Activated CD8-positive, alpha-beta memory T cell treated with anti-CD3 and anti-CD28 coated beads for 36 hours (primary cell): ENCODE measurements around the gene ATP6V0A4. TPM values are rescaled to one million over a fixed set of nuclear protein-coding genes. Genes with fewer than 3 reads are reported as not detected.
"Not testable (repeated sequence)": the region's sequence is repeated elsewhere in the genome, so short reads cannot be mapped to it uniquely, and the experiment has no call there.

Experiments
- CTCF ChIA-PET: fragments of 350-600 bp; sonication (Branson Sonifier 250); formaldehyde crosslinking; loops from one replicate; lab custom pipeline; 2021; ENCODE audit warnings: antibody characterized with exemption; lab: Charles Lee
- POLR2A ChIA-PET: fragments of 350-600 bp; sonication (Branson Sonifier 250); formaldehyde crosslinking; loops from one replicate; lab custom pipeline; 2021; ENCODE audit warnings: antibody characterized with exemption; lab: Charles Lee
- total RNA-seq, 2 experiments: library from RNA; stranded (reverse); gene quantifications; one replicate each; pipeline ENCODE4 v1.2.3, GENCODE V29; 2021

ATP6V0A4 gene
- total RNA-seq, 2 experiments from 2014 or later: not detected

- POLR2A ChIA-PET: not testable (repeated sequence)
- CTCF ChIA-PET: interaction anchor here (1.0 kb wide), 1 partner anchor 75 kb away, joined by 3 read pairs; no protein-coding TSS in a partner anchor
These were observed 13.3 kb upstream of the ATP6V0A4 start for GRCh38 chr7:138811327-138811726.

- CTCF ChIA-PET: no interaction called here
- POLR2A ChIA-PET: no interaction called here
These were observed 11.3 kb upstream of the ATP6V0A4 start for GRCh38 chr7:138809346-138809745.

DNA sequence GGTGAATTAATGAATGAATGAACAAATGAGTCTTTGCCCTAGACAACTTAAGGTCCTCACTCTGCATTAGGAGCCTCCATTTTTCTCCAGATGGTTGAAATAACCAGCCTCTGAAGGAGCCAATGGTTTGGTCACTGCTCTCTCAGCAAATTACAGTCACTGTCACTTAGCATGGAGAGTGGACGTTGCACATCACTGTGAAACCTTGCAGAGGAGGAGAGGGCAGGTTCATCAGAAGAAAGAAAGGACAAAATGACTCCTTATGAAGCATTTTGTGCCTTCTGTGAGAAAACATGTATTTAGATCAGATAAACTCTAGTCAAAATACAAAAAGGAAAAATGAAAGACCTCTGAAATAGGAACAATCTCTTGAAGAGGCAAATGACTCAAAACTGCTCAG is 6.6 kb upstream of the ATP6V0A4 start:
- ChIA-PET CTCF (no interaction called here), POLR2A (no interaction called here)

DNA sequence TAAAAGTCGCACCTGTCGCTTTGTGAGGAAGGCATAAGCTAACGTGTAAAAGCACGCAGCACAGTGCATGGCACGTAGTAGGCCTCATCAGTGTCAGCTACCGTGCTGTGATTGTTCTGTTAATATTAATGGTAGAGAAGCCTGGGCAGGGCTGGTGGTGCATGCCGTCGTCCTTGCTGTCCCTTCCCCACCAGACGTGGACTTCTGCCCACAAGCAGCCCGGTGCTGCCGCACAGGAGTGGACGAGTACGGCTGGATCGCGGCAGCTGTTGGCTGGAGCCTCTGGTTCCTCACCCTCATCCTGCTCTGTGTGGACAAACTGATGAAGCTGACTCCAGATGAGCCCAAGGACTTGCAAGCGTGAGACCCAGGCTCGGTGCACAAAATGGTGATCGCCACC is 4.7 kb upstream of the ATP6V0A4 start:
- ChIA-PET CTCF (no interaction called here), POLR2A (no interaction called here)

- CTCF ChIA-PET: no interaction called here
- POLR2A ChIA-PET: no interaction called here
These were observed 3.3 kb upstream of the ATP6V0A4 start for GRCh38 chr7:138801256-138801655.

DNA sequence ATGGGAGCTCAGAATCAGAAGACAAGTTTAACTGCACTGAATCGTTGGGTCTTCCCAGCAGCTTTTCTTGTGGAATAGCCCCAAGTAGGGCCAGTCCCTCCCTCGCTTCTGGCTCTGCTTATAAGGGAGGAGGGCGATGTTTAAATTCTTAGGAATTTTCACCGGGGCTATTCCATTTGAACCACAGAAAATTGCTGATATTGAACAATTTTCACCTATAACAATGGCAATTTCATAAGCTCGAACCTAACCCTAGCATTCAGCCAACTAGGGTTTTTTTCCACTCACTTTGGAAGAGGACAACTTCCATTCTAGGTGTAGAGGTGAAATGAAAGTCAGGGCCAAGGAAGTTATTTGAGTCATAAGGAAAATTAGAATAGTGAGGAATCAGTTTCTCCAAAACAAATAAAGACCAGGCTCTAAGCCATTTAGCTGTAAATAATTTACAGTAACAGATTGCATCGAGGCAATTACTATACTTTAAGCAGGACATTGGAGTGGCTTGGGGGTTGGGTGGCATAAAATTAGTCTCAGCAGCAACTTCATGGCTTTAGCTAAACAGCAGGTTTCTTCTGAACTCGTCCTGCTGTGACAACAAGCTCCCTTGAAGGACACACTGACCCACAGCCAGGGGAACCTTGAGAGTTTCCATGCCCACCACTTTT is 1.5 kb upstream of the ATP6V0A4 start:
- POLR2A ChIA-PET: interaction anchor here (0.6 kb wide), 1 partner anchor 53 kb away, joined by 3 read pairs; no protein-coding TSS in a partner anchor

GRCh38 chr7:138798836-138799235 is 840 bp upstream of the ATP6V0A4 start:
- ChIA-PET POLR2A (interaction anchor here (0.6 kb wide), 1 partner anchor 52 kb away, joined by 3 read pairs; no protein-coding TSS in a partner anchor), CTCF (no interaction called here)

More for the DNA sequence above, 1.5 kb upstream of the ATP6V0A4 start:
- CTCF ChIA-PET: no interaction called here

DNA sequence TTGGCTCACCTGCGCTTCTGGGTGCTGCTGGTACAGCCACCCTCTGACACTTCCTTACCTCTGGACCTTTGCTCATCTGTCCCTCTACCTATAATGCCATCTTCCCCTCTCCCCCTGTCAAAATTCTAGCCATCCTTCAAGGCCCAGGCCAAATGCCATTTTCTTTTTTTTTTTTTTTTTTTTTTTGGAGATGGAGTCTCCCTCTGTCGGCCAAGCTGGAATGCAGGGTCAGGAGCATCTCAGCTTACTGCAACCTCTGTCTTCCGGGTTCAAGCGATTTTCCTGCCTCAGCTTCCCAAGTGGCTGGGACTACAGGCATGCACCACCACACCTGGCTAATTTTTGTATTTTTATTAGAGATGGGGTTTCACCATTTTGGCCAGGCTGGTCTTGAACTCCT is 950 bp downstream of the ATP6V0A4 start:
- POLR2A ChIA-PET, CTCF ChIA-PET: not testable (repeated sequence)

DNA sequence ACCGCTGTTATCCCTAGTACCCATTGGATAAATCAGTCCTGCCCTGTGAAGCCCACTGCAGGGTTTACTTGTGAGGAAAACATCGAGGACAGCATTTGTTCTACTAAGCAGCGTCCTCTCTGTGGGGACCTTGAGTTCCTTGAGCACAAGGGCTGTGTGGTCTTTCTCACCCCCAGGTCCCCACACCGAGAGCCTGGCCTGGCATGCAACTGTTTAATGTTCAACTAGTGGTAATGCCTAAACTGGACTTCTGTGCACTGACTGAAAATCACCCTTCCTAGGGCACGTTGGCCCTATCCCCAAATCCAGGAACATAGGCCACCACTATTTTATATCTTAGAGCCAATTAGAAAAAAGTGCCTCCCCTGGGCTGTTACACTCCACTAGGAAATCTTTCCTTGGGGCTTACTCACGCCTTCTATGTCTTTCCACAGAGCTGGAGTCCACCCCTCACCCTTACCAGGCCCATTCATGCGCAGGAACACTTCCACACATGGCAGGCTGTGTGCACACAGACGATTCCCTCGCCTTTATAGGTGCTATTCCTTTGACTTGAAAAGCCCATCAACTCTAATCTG is 1.9 kb downstream of the ATP6V0A4 start:
- ChIA-PET CTCF (no interaction called here), POLR2A (no interaction called here)

GRCh38 chr7:138785587-138786437 is 12.2 kb downstream of the ATP6V0A4 start:
- POLR2A ChIA-PET: no interaction called here
- CTCF ChIA-PET: no interaction called here

- POLR2A ChIA-PET: no interaction called here
- CTCF ChIA-PET: no interaction called here
These were observed 13.3 kb downstream of the ATP6V0A4 start for GRCh38 chr7:138784692-138785091.

GRCh38 chr7:138781004-138781403 is 17.0 kb downstream of the ATP6V0A4 start:
- ChIA-PET POLR2A (no interaction called here), CTCF (no interaction called here)

DNA sequence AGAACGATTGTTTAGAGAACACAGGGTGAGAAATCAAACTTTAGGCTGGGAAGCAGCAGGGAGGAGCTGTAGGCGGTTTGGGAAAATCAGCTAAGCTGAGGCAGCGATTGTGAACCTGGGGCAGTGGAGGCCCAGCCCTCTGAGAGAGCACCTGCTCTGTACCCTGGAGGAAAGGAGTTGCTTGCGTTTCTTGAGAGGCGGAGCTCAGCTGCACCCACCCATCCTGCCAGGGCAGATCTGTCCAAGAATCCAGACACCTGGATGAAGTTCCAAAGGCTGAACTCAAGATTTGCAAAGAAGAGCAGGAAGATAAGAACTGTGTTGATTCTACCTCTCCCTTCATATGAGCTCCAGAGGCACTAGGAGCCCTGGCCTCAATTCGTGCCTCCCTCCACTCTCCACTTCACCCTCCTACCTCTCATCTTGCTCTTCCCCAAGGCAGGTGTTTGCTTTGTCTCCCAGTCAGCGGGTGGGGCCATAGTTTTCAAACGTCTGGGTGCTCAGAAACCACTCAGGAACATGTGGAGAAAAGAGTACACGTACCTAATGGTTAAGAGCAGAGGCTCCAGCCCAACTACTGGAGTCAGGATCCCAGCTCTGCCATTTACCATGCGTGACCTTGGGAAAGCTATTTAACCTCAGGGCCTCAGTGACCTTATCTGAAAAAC is 21.7 kb downstream of the ATP6V0A4 start:
- ChIA-PET POLR2A (no interaction called here), CTCF (interaction anchor here (0.7 kb wide), 1 partner anchor 84 kb away, joined by 3 read pairs; no protein-coding TSS in a partner anchor)

DNA sequence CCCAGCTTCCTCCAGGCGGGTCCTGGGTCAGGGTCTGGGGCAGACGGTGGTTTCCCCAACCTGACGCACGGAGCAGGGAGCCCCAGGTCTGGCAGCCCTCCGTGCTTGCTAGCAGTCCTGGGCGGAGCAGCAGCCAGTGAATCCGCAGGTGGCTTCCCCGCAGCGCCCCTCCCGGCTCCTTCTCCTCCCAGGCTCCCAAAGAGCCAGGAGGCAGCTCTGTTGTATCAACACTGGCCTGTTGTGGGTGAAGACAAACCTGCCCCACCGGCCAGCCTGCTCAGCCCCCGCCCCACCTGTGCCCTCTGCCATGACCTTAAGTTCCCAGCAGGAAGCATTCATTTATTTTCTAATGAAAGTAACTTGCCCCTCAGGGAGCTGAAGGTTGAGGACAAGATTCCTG is 24.2 kb downstream of the ATP6V0A4 start:
- POLR2A ChIA-PET: no interaction called here
- CTCF ChIA-PET: no interaction called here

GRCh38 chr7:138773176-138773575 is 24.8 kb downstream of the ATP6V0A4 start:
- ChIA-PET POLR2A (no interaction called here), CTCF (no interaction called here)

- ChIA-PET CTCF (no interaction called here), POLR2A (no interaction called here)
These were observed 27.1 kb downstream of the ATP6V0A4 start for GRCh38 chr7:138770904-138771303.

DNA sequence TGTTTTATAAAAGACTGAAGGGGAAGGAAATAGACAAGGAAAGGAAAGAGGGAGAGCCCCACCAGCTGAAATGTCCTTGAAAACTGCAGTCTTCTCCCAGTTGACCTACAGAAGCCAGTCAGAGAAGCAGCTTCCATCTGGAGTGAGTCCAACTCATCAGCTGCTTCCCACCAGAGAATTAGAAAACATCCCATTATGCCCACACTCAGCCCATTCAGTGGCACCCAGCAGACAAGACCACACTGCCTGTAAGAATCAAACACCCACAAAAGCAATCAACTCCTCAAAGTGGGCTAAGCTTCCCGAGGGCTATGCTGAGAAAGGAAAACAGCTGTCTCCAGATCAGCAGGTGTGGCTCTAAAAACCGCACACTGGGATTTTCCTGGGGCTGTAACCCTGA is 29.8 kb downstream of the ATP6V0A4 start:
- ChIA-PET POLR2A (no interaction called here), CTCF (no interaction called here)

DNA sequence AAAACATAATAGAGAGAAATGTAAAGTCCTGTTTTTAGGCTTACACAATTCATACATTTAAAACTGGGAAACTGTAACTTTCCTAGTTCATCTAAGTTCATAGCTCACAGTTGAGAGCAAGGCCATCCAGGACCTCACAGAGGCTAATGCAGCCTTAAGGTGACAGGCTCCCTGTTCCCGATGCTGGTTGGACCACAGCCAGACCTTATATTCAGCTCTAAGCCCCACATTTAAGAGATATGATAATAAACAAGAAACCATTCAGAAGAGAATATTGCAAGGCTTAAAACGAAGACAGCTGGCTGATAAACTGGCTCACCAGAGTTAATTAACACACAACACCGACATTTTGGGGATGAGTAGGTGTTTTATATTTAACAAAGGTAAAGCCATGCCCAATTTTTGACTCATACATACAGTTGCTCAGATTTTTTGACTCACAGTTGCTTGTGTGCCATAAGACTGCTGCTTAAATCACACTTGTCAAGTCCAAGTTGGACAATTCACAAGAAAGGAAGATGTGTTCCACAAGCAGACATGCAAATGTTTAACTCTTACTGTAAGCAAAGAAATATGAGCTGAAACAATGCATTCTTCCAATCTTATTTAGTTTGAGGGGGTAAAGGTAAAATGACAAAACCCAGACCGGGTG is 41.3 kb downstream of the ATP6V0A4 start:
- POLR2A ChIA-PET: no interaction called here
- CTCF ChIA-PET: no interaction called here

DNA sequence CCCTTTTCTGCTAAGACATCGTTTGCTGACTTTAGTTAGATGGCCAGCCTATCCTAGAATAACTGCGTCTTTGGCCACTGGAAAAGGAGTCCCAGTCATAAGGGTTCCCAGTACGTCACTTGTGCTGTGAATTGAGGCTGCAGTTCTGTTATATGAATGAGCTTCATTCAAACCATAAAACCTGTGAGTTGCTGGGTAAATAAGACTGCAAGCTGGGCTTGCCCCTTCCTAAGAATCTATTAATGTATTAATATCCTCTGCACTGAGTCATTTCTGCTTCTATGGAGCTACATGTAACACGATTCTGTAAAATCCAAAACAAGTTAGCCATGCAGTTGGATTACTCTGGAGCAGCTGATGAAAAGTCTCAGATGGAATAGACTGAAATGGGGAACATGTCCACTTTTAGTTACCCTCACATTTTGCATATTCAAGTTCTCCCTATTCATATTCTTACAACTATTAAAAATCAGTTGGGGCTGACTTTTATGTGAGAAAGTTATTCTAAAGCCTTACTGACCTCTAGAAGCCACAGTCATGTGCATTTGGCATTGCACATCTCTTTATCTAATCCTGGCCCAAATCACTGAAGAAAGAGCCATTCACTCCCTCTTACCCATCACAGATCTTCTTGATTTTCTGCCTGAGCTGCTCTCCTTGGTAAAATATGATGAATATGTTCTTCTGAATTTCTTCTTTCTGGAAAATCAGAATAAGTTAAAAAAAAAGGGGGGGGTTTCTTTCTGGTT is 42.0 kb downstream of the ATP6V0A4 start:
- ChIA-PET POLR2A (no interaction called here), CTCF (no interaction called here)
